CD14-positive monocyte (primary cell): ENCODE results near the gene TRPV3. TPM values are rescaled to one million over a fixed set of nuclear protein-coding genes. Genes with fewer than 3 reads are reported as not detected.
A peak's percentile ranks its signal among the peaks of the same experiment; 100 is the strongest.

Source experiments
- DNase-seq, 3 donors: peaks; one replicate each; pipeline ENCODE4 v3.0.0-alpha.2; 2011 to 2022
- H2AFZ ChIP-seq: 2 replicates; pipeline ENCODE4 v1.6.0; 2012; ENCODE audit warnings: mild to moderate bottlenecking, low read depth, low read length, inconsistent platforms; ENCODE audit not compliant: insufficient read depth, poor library complexity, severe bottlenecking
- H3K27ac ChIP-seq, 2 donors: 1 replicate in 1 of 2; 2 replicates in 1 of 2; pipeline ENCODE4 v1.5.1; 2012 to 2013; ENCODE audit warnings: low read length in 2 of 2, control low read depth in 1 of 2, inconsistent platforms in 1 of 2, low read depth in 1 of 2, mild to moderate bottlenecking in 1 of 2
- H3K27me3 ChIP-seq, 2 donors: one replicate each; pipeline versions ENCODE4 v1.6.0 to v1.6.1; 2011 to 2013; ENCODE audit warnings: low read length in 2 of 2; ENCODE audit not compliant: control insufficient read depth in 2 of 2, insufficient read depth in 2 of 2
- H3K36me3 ChIP-seq, 2 donors: replicated peaks in 1 of 2; 1 replicate in 1 of 2; 2 replicates in 1 of 2; pipeline versions ENCODE4 v1.5.1 to v1.6.1; 2012 to 2013; ENCODE audit warnings: low read length in 2 of 2, control low read depth in 1 of 2, inconsistent platforms in 1 of 2, mild to moderate bottlenecking in 1 of 2; ENCODE audit not compliant: insufficient read depth in 2 of 2, control insufficient read depth in 1 of 2
- H3K4me1 ChIP-seq, 2 donors: 1 replicate in 1 of 2; 2 replicates in 1 of 2; pipeline versions ENCODE4 v1.5.1 to v1.6.1; 2012 to 2013; ENCODE audit warnings: low read length in 2 of 2, control low read depth in 1 of 2, inconsistent platforms in 1 of 2, mild to moderate bottlenecking in 1 of 2, moderate library complexity in 1 of 2; ENCODE audit not compliant: insufficient read depth in 2 of 2, control insufficient read depth in 1 of 2
- H3K4me2 ChIP-seq: replicated peaks from 2 replicates; pipeline ENCODE3; 2012; ENCODE audit warnings: low read length, moderate library complexity, mild to moderate bottlenecking; ENCODE audit not compliant: poor library complexity, severe bottlenecking; ENCODE audit errors: extremely low read depth
- H3K4me3 ChIP-seq, 3 experiments: fragments of 200-600 bp in 1 of 3; sonication (generic) in 1 of 3; replicated peaks in 1 of 3; 1 replicate in 2 of 3; 2 replicates in 1 of 3; pipeline ENCODE4 v1.5.1; 2011 to 2013; ENCODE audit warnings: low read length in 3 of 3, mild to moderate bottlenecking in 3 of 3, control low read depth in 2 of 3, low read depth in 2 of 3, inconsistent platforms in 1 of 3, moderate library complexity in 1 of 3
- H3K79me2 ChIP-seq: 2 replicates; pipeline ENCODE4 v1.6.0; 2012; ENCODE audit warnings: mild to moderate bottlenecking, control low read depth, inconsistent platforms, low read length, moderate library complexity; ENCODE audit not compliant: insufficient read depth
- H3K9ac ChIP-seq: 2 replicates; pipeline ENCODE4 v1.6.0; 2017; ENCODE audit warnings: low read length, mild to moderate bottlenecking; ENCODE audit not compliant: insufficient read depth, poor library complexity, severe bottlenecking
- H3K9me3 ChIP-seq, 2 donors: replicated peaks in 1 of 2; 1 replicate in 1 of 2; 2 replicates in 1 of 2; pipeline versions ENCODE4 v1.5.1 to v1.6.1; 2012 to 2013; ENCODE audit warnings: low read length in 2 of 2, control low read depth in 1 of 2; ENCODE audit not compliant: control insufficient read depth in 1 of 2, insufficient read depth in 1 of 2
- H4K20me1 ChIP-seq: 2 replicates; pipeline ENCODE4 v1.6.0; 2012; ENCODE audit warnings: mild to moderate bottlenecking, low read length, control low read depth, moderate library complexity; ENCODE audit not compliant: insufficient read depth
- H3K27ac Mint-ChIP-seq, 7 donors: one replicate each; pipeline ENCODE4 v1.8.0; 2020; ENCODE audit warnings: mild to moderate bottlenecking in 7 of 7, mixed read lengths in 7 of 7, moderate library complexity in 6 of 7, inconsistent platforms in 2 of 7
- H3K27me3 Mint-ChIP-seq, 3 donors: one replicate each; pipeline ENCODE4 v1.8.0; 2021 to 2022; ENCODE audit warnings: low read depth in 3 of 3, mild to moderate bottlenecking in 3 of 3, mixed read lengths in 3 of 3, moderate library complexity in 3 of 3, inconsistent platforms in 1 of 3
- H3K36me3 Mint-ChIP-seq, 2 donors: one replicate each; pipeline ENCODE4 v1.8.0; 2020; ENCODE audit warnings: mixed read lengths in 2 of 2, inconsistent platforms in 1 of 2, mild to moderate bottlenecking in 1 of 2
- H3K4me1 Mint-ChIP-seq: one replicate; pipeline ENCODE4 v1.8.0; 2020; ENCODE audit warnings: mild to moderate bottlenecking, mixed read lengths
- H3K4me3 Mint-ChIP-seq, 2 donors: one replicate each; pipeline ENCODE4 v1.8.0; 2020; ENCODE audit warnings: mild to moderate bottlenecking in 2 of 2, mixed read lengths in 2 of 2, moderate library complexity in 1 of 2
- H3K9me3 Mint-ChIP-seq, 7 donors: one replicate each; pipeline ENCODE4 v1.8.0; 2020 to 2022; ENCODE audit warnings: mixed read lengths in 7 of 7, mild to moderate bottlenecking in 6 of 7, moderate library complexity in 6 of 7, inconsistent platforms in 2 of 7
- WGBS: methylation state at CpG from one replicate; pipeline ENCODE4 v1.1.5; 2013; ENCODE audit warnings: missing lambda C conversion rate; ENCODE audit not compliant: insufficient coverage; 5-methylcytosine and 5-hydroxymethylcytosine counted together
- intact Hi-C, 2 donors: fragments of 100-400 bp; cut with micrococcal nuclease; formaldehyde crosslinking; loops; one replicate each; pipeline versions ENCODE4 v1.15.0 to v1.15.1; 2023
- polyA plus RNA-seq, 3 donors: library from polyadenylated mRNA; depleted of rRNA in 1 of 3; unstranded in 2 of 3; stranded (reverse) in 1 of 3; fragments of 300-500 nt in 2 of 3; fragments of >200 nt in 1 of 3; fragmentation: Illumina TruSeq in 2 of 3; gene quantifications; 1 replicate in 2 of 3; 2 replicates in 1 of 3; pipeline ENCODE4 v1.2.3, GENCODE V29; 2012 to 2021
- TF ChIP-seq, protein P1 (sequence below): fragments of 200-600 bp; IDR thresholded peaks from one replicate; pipeline ENCODE4 v1.8.0; 2022; ENCODE audit warnings: antibody characterized with exemption, mild to moderate bottlenecking

Gene TRPV3
- polyA plus RNA-seq, 3 donors = 0.01 TPM; not detected in 2

DNA sequence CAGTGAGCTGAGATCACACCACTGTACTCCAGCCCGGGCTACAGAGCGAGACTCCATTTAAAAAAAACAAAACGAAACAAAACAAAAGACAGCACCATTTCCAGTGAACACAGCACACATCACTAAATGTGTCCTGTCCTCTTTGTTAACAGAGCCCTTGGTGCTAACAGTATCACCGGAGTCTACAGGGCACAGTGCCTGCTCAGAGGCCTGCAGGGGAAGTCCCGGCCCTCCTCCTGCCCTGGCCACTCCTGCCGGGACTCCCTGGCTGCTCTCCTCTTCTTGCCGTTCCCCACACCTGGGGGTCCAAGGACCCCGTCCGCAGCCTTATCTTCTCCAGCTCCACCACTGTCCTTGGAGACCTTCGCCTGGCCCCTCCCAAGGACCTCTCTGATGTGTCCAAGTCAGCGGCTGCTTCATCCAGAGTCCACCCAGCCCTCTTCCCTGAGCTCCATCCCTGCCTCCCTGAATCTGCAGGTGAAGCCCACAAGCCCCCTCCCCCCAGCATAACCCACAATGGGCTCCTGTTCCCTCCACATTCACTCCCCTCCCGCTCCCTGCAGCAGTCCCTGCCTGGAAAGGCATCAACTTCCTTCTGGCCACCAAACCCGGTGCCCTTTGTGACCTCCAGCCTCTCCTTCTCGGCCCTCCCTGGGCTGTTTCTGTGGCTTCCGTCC, 43.1 kb upstream of the TRPV3 start:
- H4K20me1 ChIP-seq = no peaks in the 10 kb centered on the region
- peaks cover 4 to 7% of the 10 kb centered on the region in 2 donors for H3K36me3 Mint-ChIP-seq
- H3K27me3 Mint-ChIP-seq = no peaks in the 10 kb centered on the region
- peaks cover 0 to 3% (median 0%) of the 10 kb centered on the region in 7 donors for H3K9me3 Mint-ChIP-seq
- no peak overlapping the region for H3K9ac ChIP-seq
- H3K4me2 ChIP-seq = no peak overlapping the region
- H3K4me1 Mint-ChIP-seq = no peaks in the 10 kb centered on the region
- H3K27ac ChIP-seq = no peak overlapping the region
- no peak for DNase-seq
- H3K27me3 ChIP-seq = no peaks in the 10 kb centered on the region
- TF ChIP-seq, protein P1, sequence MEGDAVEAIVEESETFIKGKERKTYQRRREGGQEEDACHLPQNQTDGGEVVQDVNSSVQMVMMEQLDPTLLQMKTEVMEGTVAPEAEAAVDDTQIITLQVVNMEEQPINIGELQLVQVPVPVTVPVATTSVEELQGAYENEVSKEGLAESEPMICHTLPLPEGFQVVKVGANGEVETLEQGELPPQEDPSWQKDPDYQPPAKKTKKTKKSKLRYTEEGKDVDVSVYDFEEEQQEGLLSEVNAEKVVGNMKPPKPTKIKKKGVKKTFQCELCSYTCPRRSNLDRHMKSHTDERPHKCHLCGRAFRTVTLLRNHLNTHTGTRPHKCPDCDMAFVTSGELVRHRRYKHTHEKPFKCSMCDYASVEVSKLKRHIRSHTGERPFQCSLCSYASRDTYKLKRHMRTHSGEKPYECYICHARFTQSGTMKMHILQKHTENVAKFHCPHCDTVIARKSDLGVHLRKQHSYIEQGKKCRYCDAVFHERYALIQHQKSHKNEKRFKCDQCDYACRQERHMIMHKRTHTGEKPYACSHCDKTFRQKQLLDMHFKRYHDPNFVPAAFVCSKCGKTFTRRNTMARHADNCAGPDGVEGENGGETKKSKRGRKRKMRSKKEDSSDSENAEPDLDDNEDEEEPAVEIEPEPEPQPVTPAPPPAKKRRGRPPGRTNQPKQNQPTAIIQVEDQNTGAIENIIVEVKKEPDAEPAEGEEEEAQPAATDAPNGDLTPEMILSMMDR = no peak
- H3K4me3 ChIP-seq = no peak overlapping the region
- no peaks in the 10 kb centered on the region for H3K79me2 ChIP-seq
- H3K9me3 ChIP-seq = no peaks in the 10 kb centered on the region
- H3K36me3 ChIP-seq = no peaks in the 10 kb centered on the region
- no peaks in the 10 kb centered on the region for H3K4me1 ChIP-seq
- WGBS = 95% methylated on average over 13 of the region's 15 CpGs
- intact Hi-C loops = no loop called here
- H3K27ac Mint-ChIP-seq = peak overlapping the region in 2 of 7 donors; percentile 27 to 35
- no peak overlapping the region for H2AFZ ChIP-seq
- H3K4me3 Mint-ChIP-seq = no peak overlapping the region

DNA sequence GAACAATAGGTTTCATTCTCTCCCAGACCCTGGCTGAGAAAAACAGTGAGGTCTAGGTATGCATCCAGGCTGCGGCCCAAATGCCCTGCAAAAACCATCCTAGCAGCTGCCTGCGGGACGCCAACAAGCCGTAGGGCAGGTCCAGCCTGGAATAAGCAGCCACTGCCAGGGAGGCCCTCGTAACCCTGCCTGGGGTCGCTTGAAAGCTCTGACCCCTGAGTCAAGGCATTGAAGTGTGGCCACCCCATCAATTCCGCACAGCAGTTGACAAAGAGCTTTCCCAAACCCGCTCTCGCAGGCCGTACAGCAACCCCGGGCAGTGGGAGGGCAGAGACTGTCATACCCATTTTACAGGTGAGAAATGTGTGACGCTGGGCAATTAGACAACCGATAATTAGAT, 40.5 kb upstream of the TRPV3 start:
- 89% methylated on average over 12 of the region's 13 CpGs for WGBS
- H3K9ac ChIP-seq = no peak overlapping the region
- DNase-seq = no peak
- no peaks in the 10 kb centered on the region for H4K20me1 ChIP-seq
- Mint-ChIP-seq H3K4me1 (no peaks in the 10 kb centered on the region), H3K27me3 (no peaks in the 10 kb centered on the region), H3K4me3 (no peak overlapping the region), H3K27ac (no peak overlapping the region), H3K36me3 (peaks cover 0 to 4% of the 10 kb centered on the region in 2 donors), H3K9me3 (peaks cover 0 to 3% (median 0%) of the 10 kb centered on the region in 7 donors)
- H3K79me2 ChIP-seq = no peaks in the 10 kb centered on the region
- no peaks in the 10 kb centered on the region for H3K4me1 ChIP-seq
- H3K4me3 ChIP-seq = no peak overlapping the region
- H3K27me3 ChIP-seq = no peaks in the 10 kb centered on the region
- intact Hi-C loops = no loop called here
- H3K9me3 ChIP-seq = no peaks in the 10 kb centered on the region
- no peak overlapping the region for H2AFZ ChIP-seq
- TF ChIP-seq, protein P1 = no peak
- H3K27ac ChIP-seq = no peak overlapping the region
- H3K4me2 ChIP-seq = no peak overlapping the region
- H3K36me3 ChIP-seq = no peaks in the 10 kb centered on the region
